ENCODE data around the gene MBOAT7.

The MBOAT7 gene

GRCh38 chr19:54142166-54142780 is 47.1 kb downstream of the MBOAT7 start:
- intact Hi-C loops (cut with micrococcal nuclease): no loop called here
- Mint-ChIP-seq H3K27me3 (no peaks in the 10 kb centered on the region), H3K9me3 (no peaks in the 10 kb centered on the region), H3K4me3 (no peak overlapping the region), H3K36me3 (ENCODE audit: low read depth) (peaks cover 92% of the 10 kb centered on the region), H3K27ac (peak overlapping the region; percentile 18), H3K4me1 (ENCODE audit: low read depth) (peaks cover 63% of the 10 kb centered on the region)

- Mint-ChIP-seq H3K27ac (no peak overlapping the region), H3K27me3 (no peaks in the 10 kb centered on the region), H3K36me3 (ENCODE audit: low read depth) (peaks cover 83% of the 10 kb centered on the region), H3K4me1 (ENCODE audit: low read depth) (peaks cover 69% of the 10 kb centered on the region), H3K4me3 (no peak overlapping the region), H3K9me3 (no peaks in the 10 kb centered on the region)
- intact Hi-C loops (cut with micrococcal nuclease): no loop called here
Measured at GRCh38 chr19:54141356-54141755, 48.0 kb downstream of the MBOAT7 start.

GRCh38 chr19:54138489-54139256 is 50.7 kb downstream of the MBOAT7 start:
- peaks cover 56% of the 10 kb centered on the region for H3K36me3 Mint-ChIP-seq (ENCODE audit: low read depth)
- peak overlapping the region; percentile 87 for H3K4me3 Mint-ChIP-seq
- H3K27me3 Mint-ChIP-seq: peaks cover 9% of the 10 kb centered on the region
- no peaks in the 10 kb centered on the region for H3K9me3 Mint-ChIP-seq
- H3K4me1 Mint-ChIP-seq (ENCODE audit: low read depth): peaks cover 66% of the 10 kb centered on the region
- peak overlapping the region; percentile 90 for H3K27ac Mint-ChIP-seq
- intact Hi-C loops (cut with micrococcal nuclease): no loop called here

- Mint-ChIP-seq H3K27ac (peak within 1 kb of the TSS; percentile 90), H3K9me3 (no peaks in the 10 kb centered on the region), H3K36me3 (ENCODE audit: low read depth) (peaks cover 52% of the 10 kb centered on the region), H3K4me1 (ENCODE audit: low read depth) (peaks cover 58% of the 10 kb centered on the region), H3K27me3 (peaks cover 9% of the 10 kb centered on the region), H3K4me3 (peak within 1 kb of the TSS; percentile 87)
- intact Hi-C loops (cut with micrococcal nuclease): loop anchor here (1.0 to 2.0 kb wide), 3 partner anchors 21 to 269 kb away; partner anchors contain the start of genes LENG1 and NDUFA3
Measured at GRCh38 chr19:54137699-54138488, 51.5 kb downstream of the MBOAT7 start, which contains the start of gene CNOT3. CNOT3 (plus strand) TSS chr19:54137762; CDS start chr19:54142979, 5,217 bp downstream.

GRCh38 chr19:54136864-54137698 is 52.3 kb downstream of the MBOAT7 start:
- Mint-ChIP-seq H3K4me1 (ENCODE audit: low read depth) (peaks cover 50% of the 10 kb centered on the region), H3K27me3 (peaks cover 9% of the 10 kb centered on the region), H3K4me3 (peak overlapping the region; percentile 87), H3K36me3 (ENCODE audit: low read depth) (peaks cover 48% of the 10 kb centered on the region), H3K9me3 (no peaks in the 10 kb centered on the region), H3K27ac (peak overlapping the region; percentile 90)
- intact Hi-C loops (cut with micrococcal nuclease): loop anchor here (1.0 to 2.0 kb wide), 3 partner anchors 22 to 268 kb away; partner anchors contain the start of genes LENG1 and NDUFA3

GRCh38 chr19:54136086-54136863 is 53.1 kb downstream of the MBOAT7 start:
- intact Hi-C loops (cut with micrococcal nuclease): loop anchor here (2.0 kb wide), 2 partner anchors 23 to 267 kb away; partner anchors contain the start of gene LENG1
- Mint-ChIP-seq H3K27me3 (peaks cover 9% of the 10 kb centered on the region), H3K9me3 (no peaks in the 10 kb centered on the region), H3K27ac (peak overlapping the region; percentile 90), H3K36me3 (ENCODE audit: low read depth) (peaks cover 52% of the 10 kb centered on the region), H3K4me3 (peak overlapping the region; percentile 87), H3K4me1 (ENCODE audit: low read depth) (peaks cover 42% of the 10 kb centered on the region)

GRCh38 chr19:54133957-54134590 is 55.3 kb downstream of the MBOAT7 start:
- intact Hi-C loops (cut with micrococcal nuclease): no loop called here

GRCh38 chr19:54133312-54133956 is 55.9 kb downstream of the MBOAT7 start:
- Mint-ChIP-seq H3K4me1 (ENCODE audit: low read depth) (peaks cover 14% of the 10 kb centered on the region), H3K36me3 (ENCODE audit: low read depth) (peaks cover 52% of the 10 kb centered on the region), H3K27ac (no peak overlapping the region), H3K9me3 (no peaks in the 10 kb centered on the region), H3K27me3 (peaks cover 9% of the 10 kb centered on the region), H3K4me3 (no peak overlapping the region)
- intact Hi-C loops (cut with micrococcal nuclease): no loop called here

More at GRCh38 chr19:54133957-54134590, 55.3 kb downstream of the MBOAT7 start:
- Mint-ChIP-seq H3K9me3 (no peaks in the 10 kb centered on the region), H3K27me3 (peaks cover 9% of the 10 kb centered on the region), H3K36me3 (ENCODE audit: low read depth) (peaks cover 52% of the 10 kb centered on the region), H3K4me3 (no peak overlapping the region), H3K27ac (no peak overlapping the region), H3K4me1 (ENCODE audit: low read depth) (peaks cover 20% of the 10 kb centered on the region)

GRCh38 chr19:54129617-54129996 is 59.8 kb downstream of the MBOAT7 start:
- H3K27ac Mint-ChIP-seq: no peak overlapping the region
- no peaks in the 10 kb centered on the region for H3K9me3 Mint-ChIP-seq
- H3K36me3 Mint-ChIP-seq (ENCODE audit: low read depth): peaks cover 81% of the 10 kb centered on the region
- intact Hi-C loops (cut with micrococcal nuclease): no loop called here
- H3K4me3 Mint-ChIP-seq: no peak overlapping the region
- no peaks in the 10 kb centered on the region for H3K4me1 Mint-ChIP-seq (ENCODE audit: low read depth)
- H3K27me3 Mint-ChIP-seq: peaks cover 5% of the 10 kb centered on the region

GRCh38 chr19:54128796-54129616 is 60.4 kb downstream of the MBOAT7 start:
- Mint-ChIP-seq H3K27ac (no peak overlapping the region), H3K27me3 (no peaks in the 10 kb centered on the region), H3K36me3 (ENCODE audit: low read depth) (peaks cover 87% of the 10 kb centered on the region), H3K4me3 (no peak overlapping the region), H3K9me3 (no peaks in the 10 kb centered on the region), H3K4me1 (ENCODE audit: low read depth) (no peaks in the 10 kb centered on the region)
- intact Hi-C loops (cut with micrococcal nuclease): no loop called here

GRCh38 chr19:54128441-54128725 is 61.0 kb downstream of the MBOAT7 start:
- no peak overlapping the region for H3K27ac Mint-ChIP-seq
- no peaks in the 10 kb centered on the region for H3K4me1 Mint-ChIP-seq (ENCODE audit: low read depth)
- H3K27me3 Mint-ChIP-seq: no peaks in the 10 kb centered on the region
- H3K9me3 Mint-ChIP-seq: no peaks in the 10 kb centered on the region
- peaks cover 93% of the 10 kb centered on the region for H3K36me3 Mint-ChIP-seq (ENCODE audit: low read depth)
- intact Hi-C loops (cut with micrococcal nuclease): no loop called here
- H3K4me3 Mint-ChIP-seq: no peak overlapping the region

Measured in dendritic cell treated with granulocyte-macrophage colony-stimulating factor and Interleukin-4, amounts not matched to agents 40 ng/mL and 50 ng/mL, for 4 days (primary cell).